SH-SY5Y (cell line): ENCODE data around the gene DPF1.

Source experiments
- GATA2 ChIP-seq: IDR thresholded peaks from 2 replicates; pipeline ENCODE4 v1.6.1; 2011; ENCODE audit warnings: mild to moderate bottlenecking, low read depth, low read length
- GATA3 ChIP-seq: IDR thresholded peaks from 2 replicates; pipeline ENCODE4 v1.6.1; 2011; ENCODE audit warnings: low read depth, mild to moderate bottlenecking, low read length, moderate library complexity

DNA sequence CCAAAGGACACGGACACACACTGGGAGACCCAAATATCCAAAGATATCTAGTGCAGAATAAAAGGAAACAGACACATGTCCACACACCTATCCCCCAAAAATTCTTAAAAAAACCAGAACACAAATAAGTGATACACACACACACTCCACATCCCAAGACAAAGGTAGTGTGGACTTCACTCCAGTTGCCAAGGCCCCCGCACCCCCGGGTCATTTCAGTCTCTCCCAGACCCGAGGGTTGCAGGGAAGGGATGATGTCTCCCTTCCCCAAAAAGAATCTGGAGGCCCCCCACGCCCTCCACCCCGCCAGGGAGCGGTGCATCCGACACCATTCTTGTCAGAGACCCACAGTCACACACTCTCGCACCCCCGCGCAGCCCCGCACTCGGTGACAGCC is 407 bp downstream of the DPF1 start:
- no peak for TF ChIP-seq GATA2
- TF ChIP-seq GATA3, result no peak
